CD4-positive, alpha-beta memory T cell (primary cell): ENCODE results near the gene SRCIN1. TPM values are rescaled to one million over a fixed set of nuclear protein-coding genes. Genes with fewer than 3 reads are reported as not detected.
A peak's percentile ranks its signal among the peaks of the same experiment; 100 is the strongest.

ENCODE experiments used
- CTCF ChIA-PET: fragments of 350-600 bp; sonication (Branson Sonifier 250); formaldehyde crosslinking; loops from one replicate; lab custom pipeline; 2021; ENCODE audit warnings: inconsistent platforms; ENCODE audit not compliant: partially characterized antibody; lab: Charles Lee
- POLR2A ChIA-PET: fragments of 350-600 bp; sonication (Branson Sonifier 250); formaldehyde crosslinking; loops from one replicate; lab custom pipeline; 2021; ENCODE audit not compliant: partially characterized antibody; lab: Charles Lee
- DNase-seq, 5 donors: peaks; one replicate each; pipeline versions ENCODE4 v3.0.0 to v3.0.0-alpha.2; 2020 to 2022; ENCODE audit warnings: mixed read lengths in 1 of 5
- H3K27ac ChIP-seq: one replicate; pipeline ENCODE4 v1.7.0; 2013; ENCODE audit warnings: low read depth, low read length
- H3K27me3 ChIP-seq: 2 replicates; pipeline ENCODE4 v1.7.0; 2013; ENCODE audit warnings: mild to moderate bottlenecking, low read length, moderate library complexity; ENCODE audit not compliant: insufficient read depth
- H3K36me3 ChIP-seq: 2 replicates; pipeline ENCODE4 v1.7.0; 2013; ENCODE audit warnings: mild to moderate bottlenecking, low read length, moderate library complexity; ENCODE audit not compliant: insufficient read depth
- H3K4me1 ChIP-seq: 2 replicates; pipeline ENCODE4 v1.7.0; 2013; ENCODE audit warnings: mild to moderate bottlenecking, low read length, moderate library complexity; ENCODE audit not compliant: insufficient read depth
- H3K4me3 ChIP-seq, 2 donors: one replicate each; pipeline ENCODE4 v1.7.0; 2013; ENCODE audit warnings: low read length in 2 of 2, mild to moderate bottlenecking in 1 of 2
- H3K9me3 ChIP-seq, 2 donors: one replicate each; pipeline ENCODE4 v1.7.0; 2013; ENCODE audit warnings: low read length in 2 of 2, control low read depth in 1 of 2; ENCODE audit not compliant: control insufficient read depth in 1 of 2
- H3K27ac Mint-ChIP-seq, 7 donors: one replicate each; pipeline ENCODE4 v1.8.0; 2020 to 2021; ENCODE audit warnings: mixed read lengths in 7 of 7, mild to moderate bottlenecking in 6 of 7, inconsistent platforms in 3 of 7, moderate library complexity in 3 of 7
- H3K27me3 Mint-ChIP-seq, 2 donors: one replicate each; pipeline ENCODE4 v1.8.0; 2020 to 2021; ENCODE audit warnings: mixed read lengths in 2 of 2
- H3K36me3 Mint-ChIP-seq, 2 donors: one replicate each; pipeline ENCODE4 v1.8.0; 2020 to 2021; ENCODE audit warnings: mixed read lengths in 2 of 2, inconsistent platforms in 1 of 2, mild to moderate bottlenecking in 1 of 2
- H3K4me1 Mint-ChIP-seq, 4 donors: one replicate each; pipeline ENCODE4 v1.8.0; 2020 to 2021; ENCODE audit warnings: mixed read lengths in 4 of 4, mild to moderate bottlenecking in 1 of 4
- H3K4me3 Mint-ChIP-seq, 8 donors: one replicate each; pipeline ENCODE4 v1.8.0; 2020 to 2021; ENCODE audit warnings: mixed read lengths in 8 of 8, mild to moderate bottlenecking in 7 of 8, moderate library complexity in 6 of 8, inconsistent platforms in 3 of 8
- H3K9me3 Mint-ChIP-seq, 8 donors: one replicate each; pipeline ENCODE4 v1.8.0; 2020 to 2021; ENCODE audit warnings: mixed read lengths in 8 of 8, mild to moderate bottlenecking in 5 of 8, inconsistent platforms in 3 of 8, moderate library complexity in 1 of 8
- intact Hi-C: fragments of 100-400 bp; cut with micrococcal nuclease; formaldehyde crosslinking; loops from one replicate; pipeline ENCODE4 v1.15.1; 2023
- polyA plus RNA-seq, 2 donors: library from polyadenylated mRNA; unstranded; fragments of 300-500 nt; fragmentation: Illumina TruSeq; gene quantifications; one replicate each; pipeline ENCODE4 v1.2.3, GENCODE V29; 2021
- total RNA-seq, 2 experiments: library from RNA; stranded (reverse); gene quantifications; one replicate each; pipeline ENCODE4 v1.2.3, GENCODE V29; 2021

SRCIN1 gene
- total and polyA plus RNA-seq, 4 experiments from 2014 or later: 0.28 to 0.79 TPM; not detected in 2

DNA sequence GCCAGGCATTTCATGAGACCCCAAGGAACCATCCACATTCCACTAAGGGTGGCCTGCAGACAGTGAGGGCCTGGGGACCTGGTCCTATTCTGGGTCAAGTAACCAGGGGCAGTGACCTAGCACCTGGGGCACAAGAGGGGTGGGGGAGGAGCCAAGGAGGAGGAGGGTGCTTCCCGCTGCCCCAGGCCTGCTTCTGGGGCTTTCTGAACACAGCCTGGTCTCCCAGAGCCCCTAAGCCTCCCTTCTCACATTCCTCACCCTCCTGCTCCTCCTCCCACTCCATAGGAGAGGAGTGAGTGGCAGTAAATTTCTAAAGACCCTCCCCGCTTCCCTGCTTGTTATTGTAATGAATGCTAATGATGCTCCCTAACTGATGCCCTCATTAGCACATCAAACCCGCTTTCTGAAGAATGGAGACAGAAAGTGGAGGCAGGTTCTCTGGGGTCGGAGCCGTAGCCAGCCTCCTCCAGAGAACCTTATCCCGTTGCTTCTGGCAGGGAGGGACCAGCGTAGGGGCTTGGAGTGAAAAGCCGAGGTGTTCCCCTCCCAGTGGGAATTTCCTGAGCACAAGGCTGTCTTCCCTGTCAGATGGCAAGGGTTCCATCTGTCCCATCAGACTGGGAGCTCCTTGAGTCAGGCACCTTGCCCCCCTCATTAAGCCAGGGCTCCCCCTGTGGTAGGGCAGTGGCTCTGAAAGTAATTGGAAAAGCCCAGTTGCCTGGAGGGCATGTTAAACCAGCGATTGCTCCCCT, 3.7 kb upstream of the SRCIN1 start:
- Mint-ChIP-seq H3K27me3 (peaks cover 52 to 66% of the 10 kb centered on the region in 2 donors), H3K4me1 (peaks cover 4 to 14% (median 9%) of the 10 kb centered on the region in 4 donors), H3K36me3 (no peaks in the 10 kb centered on the region), H3K27ac (no peak overlapping the region), H3K9me3 (peaks cover 0 to 8% (median 4%) of the 10 kb centered on the region in 8 donors), H3K4me3 (peak overlapping the region in 1 of 8 donors; percentile 7)
- ChIA-PET CTCF (interaction anchor here (3.1 kb wide), 1 partner anchor 51 kb away, joined by 19 read pairs; no protein-coding TSS in a partner anchor), POLR2A (no interaction called here)
- DNase-seq: no peak
- no peak overlapping the region for H3K27ac ChIP-seq
- peaks cover 13% of the 10 kb centered on the region for H3K4me1 ChIP-seq
- no peaks in the 10 kb centered on the region for H3K36me3 ChIP-seq
- H3K27me3 ChIP-seq: peaks cover 51% of the 10 kb centered on the region
- intact Hi-C loops: no loop called here
- no peak overlapping the region for H3K4me3 ChIP-seq
- H3K9me3 ChIP-seq: no peaks in the 10 kb centered on the region

GRCh38 chr17:38608648-38609047, 2.9 kb upstream of the SRCIN1 start:
- Histone ChIP-seq H3K4me1 (peaks cover 13% of the 10 kb centered on the region), H3K27ac (no peak overlapping the region), H3K36me3 (no peaks in the 10 kb centered on the region), H3K4me3 (no peak overlapping the region), H3K9me3 (no peaks in the 10 kb centered on the region), H3K27me3 (peaks cover 51% of the 10 kb centered on the region)
- H3K36me3 Mint-ChIP-seq: no peaks in the 10 kb centered on the region
- ChIA-PET CTCF (interaction anchor here (0.7 to 3.1 kb wide), 2 partner anchors 10 to 50 kb away, joined by 3 to 19 read pairs; no protein-coding TSS in a partner anchor), POLR2A (no interaction called here)
- peaks cover 0 to 8% (median 4%) of the 10 kb centered on the region in 8 donors for H3K9me3 Mint-ChIP-seq
- intact Hi-C loops: no loop called here
- no peak overlapping the region for H3K4me3 Mint-ChIP-seq
- peaks cover 4 to 18% (median 10%) of the 10 kb centered on the region in 4 donors for H3K4me1 Mint-ChIP-seq
- no peak for DNase-seq
- H3K27me3 Mint-ChIP-seq: peaks cover 50 to 63% of the 10 kb centered on the region in 2 donors
- H3K27ac Mint-ChIP-seq: no peak overlapping the region

- Histone ChIP-seq H3K9me3 (no peaks in the 10 kb centered on the region), H3K27me3 (peaks cover 50% of the 10 kb centered on the region), H3K4me3 (no peak overlapping the region), H3K4me1 (peaks cover 13% of the 10 kb centered on the region), H3K36me3 (no peaks in the 10 kb centered on the region), H3K27ac (no peak overlapping the region)
- H3K4me3 Mint-ChIP-seq: peak overlapping the region; percentile 26 to 82 (median 62)
- H3K27me3 Mint-ChIP-seq: peaks cover 43 to 59% of the 10 kb centered on the region in 2 donors
- peaks cover 4 to 21% (median 10%) of the 10 kb centered on the region in 4 donors for H3K4me1 Mint-ChIP-seq
- H3K36me3 Mint-ChIP-seq: no peaks in the 10 kb centered on the region
- H3K27ac Mint-ChIP-seq: peak overlapping the region in 1 of 7 donors; percentile 19
- peaks cover 0 to 5% (median 2%) of the 10 kb centered on the region in 8 donors for H3K9me3 Mint-ChIP-seq
- ChIA-PET CTCF (interaction anchor here (1.0 to 3.1 kb wide), 4 partner anchors 10 to 48 kb away, joined by 3 to 19 read pairs (median 4); no protein-coding TSS in a partner anchor), POLR2A (no interaction called here)
- DNase-seq: no peak
- intact Hi-C loops: no loop called here
Measured at GRCh38 chr17:38606646-38607611, 1.2 kb upstream of the SRCIN1 start.

GRCh38 chr17:38605411-38605840, 326 bp downstream of the SRCIN1 start:
- intact Hi-C loops: no loop called here
- Histone ChIP-seq H3K27me3 (peaks cover 47% of the 10 kb centered on the region), H3K36me3 (no peaks in the 10 kb centered on the region), H3K4me1 (peaks cover 13% of the 10 kb centered on the region), H3K27ac (no peak overlapping the region), H3K4me3 (no peak overlapping the region), H3K9me3 (no peaks in the 10 kb centered on the region)
- no peak for DNase-seq
- peaks cover 0 to 2% (median 0%) of the 10 kb centered on the region in 8 donors for H3K9me3 Mint-ChIP-seq
- H3K27ac Mint-ChIP-seq: no peak overlapping the region
- no peaks in the 10 kb centered on the region for H3K36me3 Mint-ChIP-seq
- ChIA-PET CTCF (no interaction called here), POLR2A (no interaction called here)
- H3K27me3 Mint-ChIP-seq: peaks cover 47 to 61% of the 10 kb centered on the region in 2 donors
- peak overlapping the region; percentile 35 to 73 (median 63) for H3K4me3 Mint-ChIP-seq
- peaks cover 4 to 25% (median 14%) of the 10 kb centered on the region in 4 donors for H3K4me1 Mint-ChIP-seq

DNA sequence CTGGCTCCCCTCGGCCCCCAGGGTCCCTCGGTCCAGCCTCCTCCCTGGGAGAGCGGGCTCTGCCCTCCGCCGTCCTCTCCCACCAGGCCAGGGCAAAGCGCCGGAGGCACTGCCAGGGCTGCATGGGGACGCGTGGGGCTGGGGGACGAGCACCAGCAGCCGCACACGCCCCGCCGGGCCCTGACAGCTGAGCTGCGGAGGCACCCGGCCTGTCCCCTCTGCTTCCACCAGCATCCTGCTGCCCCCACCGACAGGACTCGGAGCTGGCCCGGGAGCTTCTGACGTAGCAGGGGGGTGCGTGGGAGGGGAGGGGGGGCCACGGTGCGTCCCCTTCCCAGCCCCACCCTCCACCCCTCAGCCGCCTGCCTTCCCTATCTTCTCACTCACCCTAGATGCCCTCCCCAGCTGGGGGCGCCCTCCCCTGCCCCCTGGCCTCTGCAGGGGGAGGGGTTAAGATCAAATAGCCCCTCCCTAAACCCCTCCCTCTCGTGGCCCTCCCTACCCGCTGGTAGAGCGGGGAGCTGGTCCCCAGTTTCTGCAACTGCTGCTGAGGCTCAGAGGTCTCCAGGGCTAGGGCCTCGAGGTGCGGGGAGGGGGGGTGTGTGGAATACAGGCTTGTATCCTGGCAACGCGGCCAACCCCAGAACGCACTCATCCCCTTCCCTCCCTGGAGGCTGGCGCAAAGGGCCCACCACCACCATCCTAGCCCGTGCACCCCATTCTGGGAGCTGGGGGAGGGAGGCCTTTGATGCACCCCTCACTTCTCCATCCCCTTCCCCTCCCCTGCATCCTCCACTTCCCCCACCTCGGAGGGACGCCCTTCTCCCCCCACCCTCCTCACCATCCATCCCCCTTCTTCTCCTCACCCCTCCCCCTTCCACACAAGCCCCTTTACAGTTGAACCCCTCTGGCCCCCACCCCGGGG, 1.0 kb downstream of the SRCIN1 start:
- Histone ChIP-seq H3K36me3 (no peaks in the 10 kb centered on the region), H3K27ac (no peak overlapping the region), H3K27me3 (peaks cover 42% of the 10 kb centered on the region), H3K9me3 (no peaks in the 10 kb centered on the region), H3K4me1 (peaks cover 13% of the 10 kb centered on the region), H3K4me3 (no peak overlapping the region)
- CTCF ChIA-PET: interaction anchor here (1.9 kb wide), 1 partner anchor 46 kb away, joined by 8 read pairs; no protein-coding TSS in a partner anchor
- Mint-ChIP-seq H3K36me3 (no peaks in the 10 kb centered on the region), H3K4me3 (peak overlapping the region; percentile 35 to 73 (median 63)), H3K4me1 (peaks cover 4 to 25% (median 14%) of the 10 kb centered on the region in 4 donors), H3K27me3 (peaks cover 51 to 67% of the 10 kb centered on the region in 2 donors), H3K27ac (no peak overlapping the region), H3K9me3 (peaks cover 0 to 2% (median 0%) of the 10 kb centered on the region in 8 donors)
- peak in 1 of 5 donors; percentile 51 for DNase-seq
- POLR2A ChIA-PET: no interaction called here
- intact Hi-C loops: no loop called here

DNA sequence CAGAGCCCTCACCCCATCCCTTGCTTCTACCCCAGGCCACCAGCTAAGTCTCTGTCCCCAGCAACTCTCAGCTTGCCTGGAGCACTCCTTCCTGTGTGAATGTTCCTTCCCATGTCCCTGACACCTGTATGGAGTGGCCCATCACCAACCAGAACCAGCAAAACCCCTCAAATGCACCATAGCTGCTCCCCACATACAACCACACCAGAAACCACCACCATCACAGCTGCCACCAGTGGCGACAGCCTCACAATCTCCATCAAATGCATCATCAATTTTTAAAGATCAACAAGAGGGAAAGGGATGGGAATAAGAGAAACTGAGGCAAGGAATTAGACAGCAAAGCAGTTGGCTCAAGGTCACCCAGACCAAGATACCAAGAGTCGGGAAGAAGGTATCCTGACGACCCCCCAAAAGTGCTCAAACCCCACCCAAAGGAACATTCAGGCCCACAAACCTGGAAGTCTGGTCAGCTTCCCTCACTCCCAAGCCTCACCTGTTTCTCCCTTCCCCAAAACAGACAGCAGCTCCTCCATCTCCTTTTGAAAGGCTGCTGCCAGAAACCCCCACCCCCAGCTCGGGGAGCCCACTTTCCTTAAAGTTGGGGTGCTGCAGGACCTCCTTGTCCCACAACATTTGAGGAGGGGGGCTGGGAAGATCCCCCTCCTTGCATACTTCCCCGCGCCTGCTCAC, 1.8 kb downstream of the SRCIN1 start:
- Mint-ChIP-seq H3K27ac (peak overlapping the region in 1 of 7 donors; percentile 68), H3K36me3 (no peaks in the 10 kb centered on the region), H3K27me3 (peaks cover 49 to 66% of the 10 kb centered on the region in 2 donors), H3K4me1 (peaks cover 4 to 25% (median 14%) of the 10 kb centered on the region in 4 donors), H3K4me3 (peak overlapping the region in 6 of 8 donors; percentile 0 to 55 (median 34)), H3K9me3 (peaks cover 0 to 2% (median 0%) of the 10 kb centered on the region in 8 donors)
- no peak overlapping the region for H3K27ac ChIP-seq
- no peak overlapping the region for H3K4me3 ChIP-seq
- no peaks in the 10 kb centered on the region for H3K36me3 ChIP-seq
- POLR2A ChIA-PET: interaction anchor here (0.7 kb wide), 1 partner anchor 68 kb away, joined by 3 read pairs; no protein-coding TSS in a partner anchor
- intact Hi-C loops: no loop called here
- CTCF ChIA-PET: interaction anchor here (1.9 kb wide), 1 partner anchor 45 kb away, joined by 8 read pairs; no protein-coding TSS in a partner anchor
- DNase-seq: no peak
- no peaks in the 10 kb centered on the region for H3K9me3 ChIP-seq
- H3K27me3 ChIP-seq: peaks cover 34% of the 10 kb centered on the region
- H3K4me1 ChIP-seq: peaks cover 13% of the 10 kb centered on the region
